C4-2B (cell line): ENCODE data around the gene ASB13.
A peak's percentile ranks its signal among the peaks of the same experiment; 100 is the strongest.
"Not testable (repeated sequence)": the region's sequence is repeated elsewhere in the genome, so short reads cannot be mapped to it uniquely, and the experiment has no call there.

Experiments used
- H3K27ac ChIP-seq: fragments of 450-650 bp; 2 replicates; pipeline ENCODE4 v1.5.1; 2017
- ZFX ChIP-seq: fragments of 450-650 bp; IDR thresholded peaks from 2 replicates; pipeline ENCODE4 v1.6.1; 2017
- TF ChIP-seq, protein P1 (sequence below): fragments of 450-650 bp; conservative IDR thresholded peaks from 2 replicates; pipeline ENCODE4 v1.5.1; 2017; ENCODE audit warnings: mild to moderate bottlenecking

ASB13 gene

GRCh38 chr10:5627486-5628044 lies 38.8 kb downstream of the ASB13 start:
- TF ChIP-seq ZFX, result no peak
- TF ChIP-seq, protein P1, sequence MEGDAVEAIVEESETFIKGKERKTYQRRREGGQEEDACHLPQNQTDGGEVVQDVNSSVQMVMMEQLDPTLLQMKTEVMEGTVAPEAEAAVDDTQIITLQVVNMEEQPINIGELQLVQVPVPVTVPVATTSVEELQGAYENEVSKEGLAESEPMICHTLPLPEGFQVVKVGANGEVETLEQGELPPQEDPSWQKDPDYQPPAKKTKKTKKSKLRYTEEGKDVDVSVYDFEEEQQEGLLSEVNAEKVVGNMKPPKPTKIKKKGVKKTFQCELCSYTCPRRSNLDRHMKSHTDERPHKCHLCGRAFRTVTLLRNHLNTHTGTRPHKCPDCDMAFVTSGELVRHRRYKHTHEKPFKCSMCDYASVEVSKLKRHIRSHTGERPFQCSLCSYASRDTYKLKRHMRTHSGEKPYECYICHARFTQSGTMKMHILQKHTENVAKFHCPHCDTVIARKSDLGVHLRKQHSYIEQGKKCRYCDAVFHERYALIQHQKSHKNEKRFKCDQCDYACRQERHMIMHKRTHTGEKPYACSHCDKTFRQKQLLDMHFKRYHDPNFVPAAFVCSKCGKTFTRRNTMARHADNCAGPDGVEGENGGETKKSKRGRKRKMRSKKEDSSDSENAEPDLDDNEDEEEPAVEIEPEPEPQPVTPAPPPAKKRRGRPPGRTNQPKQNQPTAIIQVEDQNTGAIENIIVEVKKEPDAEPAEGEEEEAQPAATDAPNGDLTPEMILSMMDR, result no peak

GRCh38 chr10:5625992-5626777 lies 40.2 kb downstream of the ASB13 start:
- TF ChIP-seq, protein P1, result no peak
- TF ChIP-seq ZFX, result no peak
- H3K27ac ChIP-seq, result peak overlapping the region; percentile 10; the same call in 1 of the 2 replicates

More at GRCh38 chr10:5627486-5628044, 38.8 kb downstream of the ASB13 start:
- no peak overlapping the region; the same call in 1 of the 2 replicates for H3K27ac ChIP-seq

DNA sequence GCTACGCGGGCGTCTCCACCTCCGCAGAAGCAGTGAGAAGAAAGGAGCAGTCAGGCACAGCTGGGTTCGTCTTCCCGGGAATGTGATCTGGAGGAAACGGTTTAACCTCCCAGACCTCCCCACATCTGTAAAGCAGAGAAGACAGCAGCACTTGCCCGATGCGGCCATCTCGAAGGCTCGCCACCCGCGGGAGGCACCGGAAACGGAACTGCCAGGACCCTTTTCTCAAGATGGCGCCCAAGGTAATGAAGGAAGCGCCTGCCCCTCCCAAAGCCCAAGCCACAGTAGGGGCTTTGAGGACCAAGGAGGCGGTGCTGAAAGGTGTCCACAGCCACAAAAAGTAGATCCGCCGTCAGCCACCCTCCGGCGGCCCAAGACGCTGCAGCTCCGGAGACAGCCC lies 41.7 kb downstream of the ASB13 start:
- TF ChIP-seq, protein P1, result no peak
- TF ChIP-seq ZFX, result no peak
- H3K27ac ChIP-seq, result no peak overlapping the region

DNA sequence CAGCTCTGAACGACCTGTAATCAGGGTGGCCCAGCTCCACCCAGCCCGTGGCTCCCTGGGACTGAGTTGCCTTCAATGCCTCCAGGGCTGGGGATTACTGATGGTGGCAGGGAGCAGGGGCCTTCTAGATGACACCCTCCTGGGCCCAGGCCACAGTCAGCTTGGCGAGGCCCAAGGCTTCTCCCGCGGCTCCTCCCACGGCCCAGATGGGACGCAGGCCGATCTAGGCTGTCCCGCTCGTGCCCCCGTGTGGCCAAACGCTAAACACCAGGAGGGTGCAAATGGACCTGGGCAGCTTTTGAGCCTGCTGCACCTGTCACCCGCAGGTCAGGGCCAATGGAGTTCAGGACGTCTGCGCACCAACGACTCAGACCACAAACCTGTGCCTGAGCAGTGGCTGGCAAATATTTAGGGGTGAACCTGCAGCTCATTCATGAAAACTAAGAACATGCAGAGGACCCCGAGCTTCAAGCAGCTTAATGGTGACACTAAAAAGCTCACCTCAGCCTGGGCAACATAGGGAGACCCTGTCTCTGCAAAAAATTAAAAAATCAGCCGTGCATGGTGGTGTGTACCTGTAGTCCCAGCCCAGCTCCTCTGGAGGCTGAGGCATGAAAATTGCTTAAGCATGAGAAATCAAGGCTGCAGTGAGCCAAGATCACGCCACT lies 43.2 kb downstream of the ASB13 start:
- peak overlapping the region; percentile 23; the same call in 1 of the 2 replicates for H3K27ac ChIP-seq
- TF ChIP-seq ZFX, result 0 out of 2 replicates have a peak, but pooled peaks have one; percentile 14
- TF ChIP-seq, protein P1, result peak; percentile 96

DNA sequence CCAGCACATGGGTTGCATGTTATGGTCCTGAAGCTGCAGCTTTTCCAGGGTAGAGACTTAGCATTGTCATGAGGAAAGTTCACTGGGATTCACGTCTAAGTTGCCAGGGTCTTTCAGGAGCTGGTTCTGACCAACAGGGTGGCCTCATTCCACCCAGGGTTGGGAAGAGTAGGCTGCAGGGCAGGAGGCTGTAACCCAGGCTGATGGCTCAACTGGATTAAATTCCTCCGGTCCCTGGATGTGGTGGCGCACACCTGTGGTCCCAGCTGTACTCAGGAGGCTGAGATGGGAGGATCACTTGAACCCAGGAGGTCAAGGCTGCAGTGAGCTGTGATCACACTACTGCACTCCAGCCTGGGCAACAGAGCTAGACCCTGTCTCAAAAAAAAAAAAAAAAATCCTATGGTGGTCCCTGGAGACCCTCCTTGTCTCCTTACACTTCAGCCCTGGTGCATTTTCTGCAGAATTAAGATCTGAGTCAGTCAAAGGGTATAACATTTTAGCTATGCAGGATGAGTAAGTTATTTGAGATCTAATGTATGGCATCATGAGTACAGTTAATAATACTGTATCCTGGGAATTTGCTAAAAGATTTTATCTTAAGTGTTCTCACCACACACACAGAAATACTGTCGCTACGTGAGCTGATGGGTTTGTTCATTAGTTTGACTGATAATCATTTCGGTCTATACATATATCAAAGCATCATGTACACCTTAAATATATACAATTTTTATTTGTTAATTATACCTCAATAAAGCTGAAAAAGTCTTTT lies 44.0 kb downstream of the ASB13 start:
- TF ChIP-seq ZFX, result no peak
- TF ChIP-seq, protein P1, result no peak
- H3K27ac ChIP-seq, result peak overlapping the region; percentile 23; the same call in 1 of the 2 replicates

- not testable (repeated sequence) for H3K27ac ChIP-seq
These were observed 45.0 kb downstream of the ASB13 start for GRCh38 chr10:5621371-5621770.

DNA sequence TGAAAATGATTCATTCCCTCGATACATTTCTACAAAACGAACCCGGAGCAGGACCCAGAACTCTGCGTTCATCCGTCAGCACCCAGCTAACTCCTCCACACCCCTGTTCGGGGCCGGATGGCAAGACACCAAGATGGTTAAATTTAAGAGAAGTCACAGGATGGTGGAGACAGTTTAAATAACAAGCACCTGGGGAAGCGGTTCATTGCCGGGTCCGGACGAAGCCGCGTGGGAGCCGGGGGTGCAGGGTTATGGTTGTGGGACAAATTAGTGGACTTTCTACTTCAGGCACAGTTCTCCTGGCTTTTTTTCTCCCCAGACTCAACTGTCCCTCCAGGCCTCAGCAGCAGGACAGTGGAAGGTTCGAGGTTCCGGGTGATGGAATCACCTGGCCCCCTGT lies 45.4 kb downstream of the ASB13 start:
- no peak overlapping the region for H3K27ac ChIP-seq
- TF ChIP-seq, protein P1, result no peak
- no peak for TF ChIP-seq ZFX
